Measurements from ENCODE around the gene PRUNE2. TPM values are rescaled to one million over a fixed set of nuclear protein-coding genes. Genes with fewer than 3 reads are reported as not detected.
A peak's percentile ranks its signal among the peaks of the same experiment; 100 is the strongest.

PRUNE2 gene
- polyA plus RNA-seq, 1 of the 3 experiments (the other 2 are of a cell fraction), result 13.0 TPM

DNA sequence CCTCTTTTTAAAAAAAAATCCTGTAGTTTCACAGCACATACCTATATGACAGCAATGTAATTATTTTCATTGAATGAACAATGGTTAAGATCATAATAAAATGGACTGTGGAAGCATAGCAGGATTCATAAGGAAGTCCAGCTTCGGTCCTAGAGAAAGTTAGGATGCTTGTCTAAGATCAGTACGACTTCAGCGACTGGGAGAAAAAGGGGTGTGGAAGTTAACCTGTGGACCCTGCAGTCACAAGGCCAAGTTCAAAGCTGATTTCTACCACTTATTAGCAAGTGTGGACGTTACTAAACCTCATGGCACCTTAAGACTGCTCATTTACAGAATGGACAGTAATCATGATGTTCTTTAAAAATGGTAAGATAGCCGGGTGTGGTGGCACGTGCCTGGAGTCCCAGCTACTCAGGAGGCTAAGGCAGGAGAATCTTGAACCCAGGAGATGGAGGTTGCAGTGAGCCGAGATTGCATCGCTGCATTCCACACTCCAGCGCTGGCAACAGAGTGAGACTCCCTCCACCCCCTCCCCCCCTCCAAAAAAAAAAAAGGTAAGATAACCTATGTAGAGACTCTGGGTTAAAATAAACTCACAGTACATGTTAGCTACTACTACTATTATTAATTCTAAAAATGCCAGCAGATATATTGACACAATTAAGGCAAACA is 213.3 kb downstream of the PRUNE2 start:
- CTCF ChIA-PET, result interaction anchor here (0.6 kb wide), 1 partner anchor 9 kb away, joined by 3 read pairs; no protein-coding TSS in a partner anchor
- H3F3A ChIP-seq (replicated peaks; ENCODE audit: insufficient read depth), result peaks cover 22% of the 10 kb centered on the region
- no peaks in the 10 kb centered on the region for H3K9me2 ChIP-seq
- peak overlapping the region; percentile 62 for H3K9ac ChIP-seq
- H3K4me3 ChIP-seq (ENCODE audit: low read depth in 2 of 2, low read length in 1 of 2), result peak overlapping the region; percentile 46 to 68; a peak in 3 of 4 replicates
- no peaks in the 10 kb centered on the region for H3K27me3 ChIP-seq (ENCODE audit: insufficient read depth)
- 4% methylated on average over 9 of the region's 9 CpGs for WGBS (ENCODE audit: low lambda C conversion rate)
- H3K9me3 ChIP-seq, result no peaks in the 10 kb centered on the region
- no peak for DNase-seq
- H3K4me2 ChIP-seq, result peak overlapping the region; percentile 75
- H3K79me2 ChIP-seq (ENCODE audit: insufficient read depth), result no peaks in the 10 kb centered on the region
- H4K20me1 ChIP-seq (ENCODE audit: insufficient read depth), result no peaks in the 10 kb centered on the region
- H3K27ac ChIP-seq (ENCODE audit: low read depth in 2 of 2, low read length in 1 of 2), result peak overlapping the region in 1 of 2 experiments; percentile 12; a peak in 1 of 4 replicates
- peak overlapping the region; percentile 90 for H2AFZ ChIP-seq (ENCODE audit: low read depth)
- peaks cover 0 to 10% of the 10 kb centered on the region in 2 experiments; a peak in 2 of 4 replicates for H3K4me1 ChIP-seq (ENCODE audit: control insufficient read depth in 1 of 2, insufficient read depth in 2 of 2, low read depth in 1 of 2, low read length in 1 of 2)
- TF ChIP-seq RFX5 (IDR thresholded peaks at IDR 0.05; ENCODE audit: low read length), result no peak
- TF ChIP-seq, protein P1, sequence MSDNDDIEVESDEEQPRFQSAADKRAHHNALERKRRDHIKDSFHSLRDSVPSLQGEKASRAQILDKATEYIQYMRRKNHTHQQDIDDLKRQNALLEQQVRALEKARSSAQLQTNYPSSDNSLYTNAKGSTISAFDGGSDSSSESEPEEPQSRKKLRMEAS (IDR thresholded peaks at IDR 0.05; ENCODE audit: low read depth), result 0 out of 2 replicates have a peak, but pooled peaks have one; percentile 25
- POLR2A ChIA-PET, result no interaction called here
- H3K36me3 ChIP-seq (replicated peaks in 1 of 2; ENCODE audit: control insufficient read depth in 1 of 2, insufficient read depth in 2 of 2, low read length in 1 of 2), result no peaks in the 10 kb centered on the region

GRCh38 chr9:76691517-76692313 is 214.2 kb downstream of the PRUNE2 start:
- Histone ChIP-seq H3K27ac (ENCODE audit: low read depth in 2 of 2, low read length in 1 of 2) (peak overlapping the region in 1 of 2 experiments; percentile 12; a peak in 1 of 4 replicates), H3K79me2 (ENCODE audit: insufficient read depth) (no peaks in the 10 kb centered on the region), H4K20me1 (ENCODE audit: insufficient read depth) (no peaks in the 10 kb centered on the region), H3K27me3 (ENCODE audit: insufficient read depth) (no peaks in the 10 kb centered on the region), H3K4me2 (peak overlapping the region; percentile 75), H3K9ac (peak overlapping the region; percentile 62), H2AFZ (ENCODE audit: low read depth) (peak overlapping the region; percentile 90), H3F3A (replicated peaks; ENCODE audit: insufficient read depth) (peaks cover 30% of the 10 kb centered on the region), H3K4me3 (ENCODE audit: low read depth in 2 of 2, low read length in 1 of 2) (peak overlapping the region; percentile 46 to 68), H3K36me3 (replicated peaks in 1 of 2; ENCODE audit: control insufficient read depth in 1 of 2, insufficient read depth in 2 of 2, low read length in 1 of 2) (no peaks in the 10 kb centered on the region), H3K9me3 (no peaks in the 10 kb centered on the region), H3K4me1 (ENCODE audit: control insufficient read depth in 1 of 2, insufficient read depth in 2 of 2, low read depth in 1 of 2, low read length in 1 of 2) (peaks cover 0 to 10% of the 10 kb centered on the region in 2 experiments; a peak in 2 of 4 replicates), H3K9me2 (no peaks in the 10 kb centered on the region)
- TF ChIP-seq, protein P1 (IDR thresholded peaks at IDR 0.05; ENCODE audit: low read depth), result 0 out of 2 replicates have a peak, but pooled peaks have one; percentile 7
- TF ChIP-seq FOXM1 (IDR thresholded peaks at IDR 0.05; ENCODE audit: low read depth) (no peak), USF1 (IDR thresholded peaks at IDR 0.05; ENCODE audit: borderline replicate concordance, low read depth) (peak; percentile 83), YY1 (IDR thresholded peaks at IDR 0.05; ENCODE audit: low read depth) (0 out of 2 replicates have a peak, but pooled peaks have one; percentile 63), TAF1 (IDR thresholded peaks at IDR 0.05; ENCODE audit: borderline replicate concordance, low read depth, low read length) (peak; percentile 46; the same call in 1 of the 2 replicates)
- DNase-seq, result no peak
- CTCF ChIA-PET, result interaction anchor here (1.9 kb wide), 1 partner anchor 12 kb away, joined by 5 read pairs; no protein-coding TSS in a partner anchor
- POLR2A ChIA-PET, result no interaction called here
- 2% methylated on average over 13 of the region's 13 CpGs for WGBS (ENCODE audit: low lambda C conversion rate)
